Neural cell (in vitro differentiated cells): ENCODE data around the gene NDE1.

Source experiments
- EP300 ChIP-seq: fragments of 450-650 bp; conservative IDR thresholded peaks from 2 replicates; pipeline ENCODE4 v1.6.1; 2014; ENCODE audit warnings: antibody characterized with exemption, mild to moderate bottlenecking, moderate library complexity; ENCODE audit not compliant: poor library complexity, severe bottlenecking
- EZH2 ChIP-seq: fragments of 200-600, 300-800 bp; shearing (Covaris generic), sonication (generic); IDR thresholded peaks from 2 replicates; pipeline ENCODE4 v1.6.1; 2014; ENCODE audit warnings: antibody characterized with exemption, low read length, borderline replicate concordance, mild to moderate bottlenecking; ENCODE audit not compliant: insufficient read depth, poor library complexity, severe bottlenecking
- MXI1 ChIP-seq: fragments of 450-650 bp; conservative IDR thresholded peaks from 2 replicates; pipeline ENCODE4 v1.6.1; 2014; ENCODE audit warnings: antibody characterized with exemption, mild to moderate bottlenecking; ENCODE audit not compliant: poor library complexity, severe bottlenecking
- POLR2AphosphoS5 ChIP-seq: IDR thresholded peaks from 2 replicates; pipeline ENCODE4 v1.6.1; 2012
- RAD21 ChIP-seq: fragments of 450-650 bp; conservative IDR thresholded peaks from 2 replicates; pipeline ENCODE4 v1.6.1; 2014; ENCODE audit warnings: antibody characterized with exemption, mild to moderate bottlenecking, moderate library complexity
- SMC3 ChIP-seq: fragments of 450-650 bp; conservative IDR thresholded peaks from 2 replicates; pipeline ENCODE4 v1.6.1; 2014; ENCODE audit warnings: antibody characterized with exemption, mild to moderate bottlenecking, moderate library complexity; ENCODE audit not compliant: poor library complexity
- TF ChIP-seq, protein P1 (sequence below): fragments of 450-650 bp; IDR thresholded peaks from 2 replicates; pipeline ENCODE4 v1.5.1; 2014; ENCODE audit warnings: antibody characterized with exemption, mild to moderate bottlenecking, moderate library complexity; ENCODE audit not compliant: poor library complexity, severe bottlenecking
- TF ChIP-seq, protein P2 (sequence below): IDR thresholded peaks from 2 replicates; pipeline ENCODE4 v1.6.1; 2012; ENCODE audit warnings: borderline replicate concordance

DNA sequence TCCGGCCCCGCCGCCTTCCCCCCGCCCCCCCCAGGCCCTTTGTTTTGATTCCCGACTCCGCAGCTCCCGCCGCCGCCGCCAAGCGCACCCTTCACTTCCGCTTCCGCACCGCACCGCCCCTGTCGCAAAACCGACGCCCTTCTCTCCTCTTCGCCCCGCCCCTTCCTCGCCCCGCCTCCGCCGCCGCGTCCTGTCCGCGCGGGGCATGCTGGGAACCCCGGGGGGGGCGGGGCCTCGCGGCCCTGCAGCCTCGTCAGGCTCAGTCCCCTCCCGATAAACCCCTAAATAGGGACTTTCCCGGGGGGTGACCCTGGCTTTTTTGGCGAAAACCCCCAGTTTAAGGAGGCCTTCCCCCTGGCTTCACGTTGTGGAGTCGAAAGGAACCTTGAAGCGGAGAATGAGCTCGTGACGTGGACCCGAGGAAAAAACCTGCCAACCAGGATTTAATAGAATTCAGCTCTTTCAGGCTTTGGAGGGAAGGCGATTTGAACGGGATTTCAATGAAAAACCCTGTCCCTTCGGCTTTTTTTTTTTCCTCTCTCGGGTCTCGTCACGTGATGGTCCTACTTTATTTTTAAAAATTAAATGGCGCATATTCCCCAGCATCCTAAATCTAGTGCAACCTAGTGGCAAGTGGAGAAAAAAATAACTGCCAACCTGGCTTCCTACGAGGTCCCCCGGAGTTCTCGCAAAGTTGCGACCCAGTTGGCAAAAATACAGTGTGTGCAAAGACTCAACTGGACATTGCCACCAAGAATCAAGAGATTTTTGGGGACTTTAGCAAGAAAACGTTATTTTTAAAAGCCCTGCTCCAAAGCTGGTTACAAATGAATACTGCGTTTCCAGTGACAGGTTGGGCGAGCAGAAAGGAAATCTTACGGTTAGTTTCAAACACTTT lies 6.7 kb upstream of the NDE1 start, which contains the start of gene MARF1:
- TF ChIP-seq, protein P1, sequence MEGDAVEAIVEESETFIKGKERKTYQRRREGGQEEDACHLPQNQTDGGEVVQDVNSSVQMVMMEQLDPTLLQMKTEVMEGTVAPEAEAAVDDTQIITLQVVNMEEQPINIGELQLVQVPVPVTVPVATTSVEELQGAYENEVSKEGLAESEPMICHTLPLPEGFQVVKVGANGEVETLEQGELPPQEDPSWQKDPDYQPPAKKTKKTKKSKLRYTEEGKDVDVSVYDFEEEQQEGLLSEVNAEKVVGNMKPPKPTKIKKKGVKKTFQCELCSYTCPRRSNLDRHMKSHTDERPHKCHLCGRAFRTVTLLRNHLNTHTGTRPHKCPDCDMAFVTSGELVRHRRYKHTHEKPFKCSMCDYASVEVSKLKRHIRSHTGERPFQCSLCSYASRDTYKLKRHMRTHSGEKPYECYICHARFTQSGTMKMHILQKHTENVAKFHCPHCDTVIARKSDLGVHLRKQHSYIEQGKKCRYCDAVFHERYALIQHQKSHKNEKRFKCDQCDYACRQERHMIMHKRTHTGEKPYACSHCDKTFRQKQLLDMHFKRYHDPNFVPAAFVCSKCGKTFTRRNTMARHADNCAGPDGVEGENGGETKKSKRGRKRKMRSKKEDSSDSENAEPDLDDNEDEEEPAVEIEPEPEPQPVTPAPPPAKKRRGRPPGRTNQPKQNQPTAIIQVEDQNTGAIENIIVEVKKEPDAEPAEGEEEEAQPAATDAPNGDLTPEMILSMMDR, result peak; percentile 76
- TF ChIP-seq EZH2, result no peak
- TF ChIP-seq POLR2AphosphoS5, result peak; percentile 92
- peak; percentile 76 for TF ChIP-seq MXI1
- peak; percentile 55 for TF ChIP-seq SMC3
- peak; percentile 66 for TF ChIP-seq EP300
- peak; percentile 43 for TF ChIP-seq RAD21
- TF ChIP-seq, protein P2, sequence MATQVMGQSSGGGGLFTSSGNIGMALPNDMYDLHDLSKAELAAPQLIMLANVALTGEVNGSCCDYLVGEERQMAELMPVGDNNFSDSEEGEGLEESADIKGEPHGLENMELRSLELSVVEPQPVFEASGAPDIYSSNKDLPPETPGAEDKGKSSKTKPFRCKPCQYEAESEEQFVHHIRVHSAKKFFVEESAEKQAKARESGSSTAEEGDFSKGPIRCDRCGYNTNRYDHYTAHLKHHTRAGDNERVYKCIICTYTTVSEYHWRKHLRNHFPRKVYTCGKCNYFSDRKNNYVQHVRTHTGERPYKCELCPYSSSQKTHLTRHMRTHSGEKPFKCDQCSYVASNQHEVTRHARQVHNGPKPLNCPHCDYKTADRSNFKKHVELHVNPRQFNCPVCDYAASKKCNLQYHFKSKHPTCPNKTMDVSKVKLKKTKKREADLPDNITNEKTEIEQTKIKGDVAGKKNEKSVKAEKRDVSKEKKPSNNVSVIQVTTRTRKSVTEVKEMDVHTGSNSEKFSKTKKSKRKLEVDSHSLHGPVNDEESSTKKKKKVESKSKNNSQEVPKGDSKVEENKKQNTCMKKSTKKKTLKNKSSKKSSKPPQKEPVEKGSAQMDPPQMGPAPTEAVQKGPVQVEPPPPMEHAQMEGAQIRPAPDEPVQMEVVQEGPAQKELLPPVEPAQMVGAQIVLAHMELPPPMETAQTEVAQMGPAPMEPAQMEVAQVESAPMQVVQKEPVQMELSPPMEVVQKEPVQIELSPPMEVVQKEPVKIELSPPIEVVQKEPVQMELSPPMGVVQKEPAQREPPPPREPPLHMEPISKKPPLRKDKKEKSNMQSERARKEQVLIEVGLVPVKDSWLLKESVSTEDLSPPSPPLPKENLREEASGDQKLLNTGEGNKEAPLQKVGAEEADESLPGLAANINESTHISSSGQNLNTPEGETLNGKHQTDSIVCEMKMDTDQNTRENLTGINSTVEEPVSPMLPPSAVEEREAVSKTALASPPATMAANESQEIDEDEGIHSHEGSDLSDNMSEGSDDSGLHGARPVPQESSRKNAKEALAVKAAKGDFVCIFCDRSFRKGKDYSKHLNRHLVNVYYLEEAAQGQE, result no peak
